Measurements from ENCODE around the gene ARHGAP1. TPM values are rescaled to one million over a fixed set of nuclear protein-coding genes. Genes with fewer than 3 reads are reported as not detected.

The ARHGAP1 gene
- total RNA-seq (2014; rRNA removed) = 31.0 and 33.0 TPM in 2 replicates
- polyA plus RNA-seq (2012) = 69.0 TPM

DNA sequence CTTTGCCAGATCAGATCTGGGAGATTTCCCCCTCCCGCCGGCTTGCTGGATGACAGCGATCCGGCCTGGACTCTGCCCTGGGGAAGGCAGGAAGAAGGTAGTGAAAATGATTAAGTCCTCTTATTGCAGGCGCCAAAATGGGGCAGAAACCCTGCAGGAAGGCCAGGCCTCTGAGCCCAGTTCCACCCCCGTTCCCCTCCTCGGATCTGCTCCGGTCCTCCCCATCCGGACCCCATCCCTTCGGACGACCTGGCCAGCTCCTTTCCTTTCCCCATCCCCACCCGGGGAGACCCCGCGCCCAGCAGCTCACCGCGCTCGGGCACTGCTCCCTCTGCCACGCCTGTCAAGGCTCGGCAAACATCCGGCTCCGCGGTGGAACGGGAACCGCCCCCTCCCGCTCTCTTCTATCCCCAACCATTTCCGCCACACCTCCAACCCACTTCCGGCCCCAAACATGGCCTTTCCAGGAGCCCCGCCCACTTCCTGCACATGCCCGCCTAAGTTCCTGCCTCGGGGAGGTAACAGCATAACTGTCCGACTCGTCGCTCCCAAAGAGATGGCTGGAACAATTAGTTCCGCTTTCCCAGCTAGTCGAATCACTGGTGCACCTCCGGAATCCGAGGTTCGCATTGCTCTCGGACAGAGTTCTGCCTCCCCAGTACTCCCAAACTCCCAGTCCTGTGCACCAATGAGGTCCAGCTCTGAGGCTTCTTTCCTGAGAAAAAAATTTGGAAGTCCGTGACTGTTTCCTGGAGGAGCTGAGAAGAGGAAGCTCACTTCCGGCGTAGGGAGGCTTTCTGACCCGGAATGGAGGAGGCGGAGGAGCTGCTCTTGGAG lies at the start of gene ARHGAP1, which contains the start of gene ZNF408:
TSS of gene ARHGAP1 (minus strand) at position 379 of the 837 bp plus-strand sequence. CDS start 4,512 bp downstream, outside the sequence.
TSS of gene ZNF408 (plus strand) at position 791 of the 837 bp plus-strand sequence. CDS start at position 808, 17 bp downstream.
- peak; percentile 97 for DNase-seq (ENCODE audit: low read depth)

DNA sequence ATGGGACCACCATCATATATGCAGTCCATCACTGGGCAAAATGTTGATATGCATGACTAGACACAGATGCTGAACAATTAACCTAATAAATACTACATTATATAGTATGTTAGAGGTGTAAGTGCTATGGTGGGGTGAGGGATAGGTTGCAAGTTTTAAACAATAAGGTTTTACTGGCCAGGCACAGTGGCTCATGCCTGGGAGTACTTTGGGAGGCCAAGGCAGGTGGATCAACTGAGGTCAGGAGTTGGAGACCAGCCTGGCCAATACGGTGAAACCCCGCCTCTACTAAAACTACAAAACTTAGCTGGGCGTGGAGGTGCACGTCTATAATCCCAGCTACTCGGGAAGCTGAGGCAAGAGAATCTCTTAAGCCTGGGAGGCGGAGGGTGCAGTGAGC lies 46.7 kb upstream of the ARHGAP1 start:
- no peak for DNase-seq (ENCODE audit: low read depth)

DNA sequence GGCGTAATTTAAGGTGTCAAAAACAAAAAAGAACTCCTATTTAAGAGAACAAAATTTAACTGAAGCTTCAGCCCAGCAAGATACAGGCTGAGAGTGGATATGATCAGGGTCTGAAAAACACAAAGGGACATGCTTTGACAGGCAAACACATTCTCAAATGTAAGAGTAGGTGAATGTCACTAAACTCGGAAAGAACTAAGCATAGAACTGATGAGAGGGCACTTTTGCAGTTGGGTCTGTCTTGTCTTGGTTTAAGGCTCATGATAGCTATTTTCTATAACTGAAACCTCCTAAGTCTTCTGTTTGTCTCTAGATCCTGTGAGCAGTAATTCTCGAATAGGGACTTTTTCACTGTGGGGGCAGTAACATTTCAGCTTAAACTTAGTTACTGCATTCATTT lies 45.6 kb upstream of the ARHGAP1 start:
- DNase-seq (ENCODE audit: low read depth) = no peak

DNA sequence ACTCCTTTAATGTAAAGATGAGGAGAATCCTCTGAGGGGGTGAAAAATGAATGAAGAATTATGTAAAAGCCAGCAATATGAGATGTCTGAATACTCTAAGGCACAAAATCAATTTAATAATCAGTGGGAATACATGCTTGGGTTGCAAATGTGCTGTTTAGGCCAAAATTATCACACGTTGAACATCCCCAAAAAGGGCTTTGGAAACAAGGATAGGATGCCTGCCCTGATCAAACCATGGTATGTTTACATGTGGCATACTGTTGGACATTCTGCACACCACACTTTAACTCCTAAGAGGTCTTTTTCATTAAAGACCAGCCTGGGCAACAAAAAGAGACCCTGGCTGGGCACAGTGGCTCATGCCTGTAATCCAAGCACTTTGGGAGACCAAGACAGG lies 44.9 kb upstream of the ARHGAP1 start:
- no peak for DNase-seq (ENCODE audit: low read depth)

DNA sequence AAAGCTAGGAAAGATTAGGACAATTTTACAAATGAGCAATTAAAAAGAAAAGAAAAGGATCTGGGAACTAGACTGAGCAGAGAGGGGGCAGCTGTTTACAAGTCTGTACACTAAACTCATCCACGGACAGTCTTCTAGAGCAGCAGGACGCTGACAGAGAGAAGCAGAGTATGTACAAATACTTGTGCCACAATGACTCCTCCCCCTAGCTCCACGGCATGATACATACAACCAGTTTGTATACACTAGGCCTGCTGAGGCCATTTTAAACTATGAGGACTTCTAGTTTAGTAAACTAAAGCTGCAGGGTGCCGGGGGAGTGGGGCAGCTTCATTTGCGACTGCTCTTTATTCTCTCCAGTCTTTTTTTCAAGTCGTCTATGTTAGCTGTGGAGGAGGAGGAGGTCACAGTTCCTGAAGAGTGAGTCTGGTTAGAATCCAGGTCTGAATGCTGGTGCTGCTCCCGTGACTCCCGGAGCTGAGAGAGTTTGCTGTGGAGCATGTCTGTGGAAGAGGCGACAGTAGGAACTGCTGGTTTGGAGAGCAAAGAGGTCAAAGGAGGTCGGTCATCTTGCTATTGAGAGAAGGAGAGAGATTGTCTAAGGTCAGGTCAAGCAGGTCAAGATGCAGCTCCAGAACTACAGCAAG lies 43.4 kb upstream of the ARHGAP1 start:
- DNase-seq (ENCODE audit: low read depth) = no peak

DNA sequence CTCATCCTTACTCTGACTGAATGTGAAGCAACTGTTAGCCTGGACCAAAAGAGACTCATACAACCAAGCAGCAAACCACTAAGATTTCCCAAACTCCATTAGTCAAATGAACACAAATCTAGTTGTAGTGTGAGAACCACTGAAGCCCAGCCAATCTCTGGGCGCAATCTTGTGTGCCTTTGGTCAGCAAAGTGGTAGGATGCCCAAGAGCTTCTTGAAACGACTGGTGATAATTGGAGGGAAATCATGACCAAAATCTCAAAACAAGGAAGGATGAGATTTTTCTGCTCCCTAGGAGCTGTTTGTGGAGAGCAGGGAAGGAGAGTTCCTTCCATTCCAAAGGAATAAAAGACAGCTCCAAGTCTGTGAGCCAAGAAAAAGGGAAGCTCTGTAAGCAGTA lies 42.6 kb upstream of the ARHGAP1 start:
- no peak for DNase-seq (ENCODE audit: low read depth)

DNA sequence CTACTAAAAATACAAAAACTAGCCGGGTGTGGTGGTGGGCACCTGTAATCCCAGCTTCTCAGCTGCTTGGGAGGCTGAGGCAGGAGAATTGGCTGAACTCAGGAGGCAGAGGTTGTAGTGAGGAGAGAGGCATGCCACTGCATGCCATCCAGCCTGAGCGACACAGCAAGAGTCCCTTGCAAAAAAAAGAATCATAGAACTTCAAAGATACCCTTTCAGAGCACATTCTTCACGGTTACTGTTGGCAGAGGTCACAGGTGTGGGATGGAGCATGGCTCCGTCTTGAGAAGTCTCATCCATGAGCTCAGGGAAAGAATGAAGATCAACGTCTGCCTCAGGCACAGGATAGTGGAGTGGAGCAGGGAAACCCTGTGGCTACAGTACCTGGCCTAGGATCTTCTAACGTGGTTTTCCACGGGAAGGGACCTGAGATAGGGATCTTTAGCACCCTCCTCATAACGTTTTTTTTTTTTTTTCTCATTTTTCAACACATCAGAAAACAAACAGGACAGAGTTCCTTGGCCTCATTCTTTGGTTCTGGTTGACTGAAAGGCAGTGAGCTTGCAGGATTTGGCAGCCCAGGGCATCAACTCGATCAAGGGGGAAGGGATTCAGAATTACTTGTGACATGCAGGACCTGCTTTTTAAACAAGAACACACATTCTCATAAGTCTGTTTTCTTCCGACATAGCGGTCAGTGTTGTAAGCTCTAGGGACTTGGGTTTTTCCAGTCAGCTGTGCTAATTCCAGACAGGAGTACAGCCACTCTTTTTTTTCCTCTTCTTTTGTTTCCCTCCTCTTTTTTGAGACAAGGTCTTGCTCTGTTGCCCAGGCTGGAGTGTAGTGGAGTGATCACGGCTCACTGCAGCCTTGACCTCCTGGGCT lies 41.4 kb upstream of the ARHGAP1 start:
- no peak for DNase-seq (ENCODE audit: low read depth)

DNA sequence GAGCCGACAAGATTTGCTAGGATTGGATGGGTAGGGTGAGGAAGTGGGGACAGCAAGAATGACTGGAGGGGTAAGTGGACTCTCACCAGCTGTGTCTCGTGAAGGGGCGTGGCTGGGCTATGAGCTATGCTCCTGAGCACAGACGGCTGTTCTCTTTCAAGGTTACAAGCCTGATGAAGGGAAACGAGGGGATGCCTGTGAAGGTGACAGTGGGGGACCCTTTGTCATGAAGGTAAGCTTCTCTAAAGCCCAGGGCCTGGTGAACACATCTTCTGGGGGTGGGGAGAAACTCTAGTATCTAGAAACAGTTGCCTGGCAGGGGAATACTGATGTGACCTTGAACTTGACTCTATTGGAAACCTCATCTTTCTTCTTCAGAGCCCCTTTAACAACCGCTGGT lies 38.5 kb upstream of the ARHGAP1 start:
- DNase-seq (ENCODE audit: low read depth) = no peak

DNA sequence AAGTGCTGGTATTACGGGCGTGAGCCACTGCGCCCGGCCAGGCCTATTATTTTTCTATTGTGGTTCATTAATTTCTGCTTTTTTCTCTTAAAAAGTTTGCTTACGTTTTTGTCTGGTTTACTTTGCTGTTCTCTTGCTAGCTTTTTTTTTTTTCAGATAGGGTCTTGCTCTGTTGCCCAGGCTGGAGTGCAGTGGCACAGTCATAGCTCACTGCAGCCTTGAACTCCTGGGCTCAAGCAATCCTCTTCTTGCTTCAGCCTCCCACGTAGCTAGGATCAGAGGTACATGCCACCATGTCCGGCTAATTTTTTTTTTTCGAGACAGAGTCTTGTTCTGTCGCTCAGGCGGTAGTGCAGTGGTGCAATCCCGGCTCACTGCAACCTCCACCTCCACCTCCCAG lies 37.3 kb upstream of the ARHGAP1 start:
- DNase-seq (ENCODE audit: low read depth) = no peak

DNA sequence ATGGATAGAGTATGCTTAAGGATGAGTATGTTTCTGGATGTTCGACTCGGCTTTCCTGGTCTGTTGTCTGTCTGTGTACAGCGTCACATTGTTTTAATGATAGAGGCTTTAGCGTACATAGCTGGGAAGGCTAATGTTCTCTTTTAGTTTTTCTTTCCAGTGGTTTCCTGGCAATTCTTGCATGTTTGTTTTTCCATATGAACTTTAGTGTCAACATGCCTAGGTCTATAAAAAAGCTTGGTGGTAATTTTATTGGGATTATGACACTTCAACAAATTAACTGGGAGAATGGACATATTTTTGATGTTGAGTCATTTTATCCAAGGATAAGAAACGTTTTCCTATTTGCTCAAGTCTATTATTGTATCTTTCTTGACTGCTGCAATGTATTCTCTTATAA lies 36.2 kb upstream of the ARHGAP1 start:
- DNase-seq (ENCODE audit: low read depth) = peak; percentile 14

DNA sequence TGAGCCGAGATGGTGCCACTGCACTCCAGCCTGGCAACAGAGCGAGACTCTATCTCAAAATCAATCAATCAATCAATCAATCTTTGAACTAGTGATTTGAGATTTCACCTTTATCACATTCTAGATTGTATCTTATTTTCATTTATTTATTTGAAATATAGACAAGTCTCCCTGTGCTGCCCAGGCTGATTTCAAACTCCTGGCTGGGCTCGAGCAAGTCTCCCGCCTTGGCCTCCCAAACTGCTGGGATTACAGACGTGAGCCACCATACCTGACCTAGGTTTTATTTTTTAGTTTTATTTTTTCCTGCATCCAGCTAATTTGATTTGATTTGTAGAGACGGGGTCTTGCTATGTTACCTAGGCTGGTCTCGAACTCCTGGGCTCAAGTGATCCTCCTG lies 35.7 kb upstream of the ARHGAP1 start:
- DNase-seq (ENCODE audit: low read depth) = no peak

DNA sequence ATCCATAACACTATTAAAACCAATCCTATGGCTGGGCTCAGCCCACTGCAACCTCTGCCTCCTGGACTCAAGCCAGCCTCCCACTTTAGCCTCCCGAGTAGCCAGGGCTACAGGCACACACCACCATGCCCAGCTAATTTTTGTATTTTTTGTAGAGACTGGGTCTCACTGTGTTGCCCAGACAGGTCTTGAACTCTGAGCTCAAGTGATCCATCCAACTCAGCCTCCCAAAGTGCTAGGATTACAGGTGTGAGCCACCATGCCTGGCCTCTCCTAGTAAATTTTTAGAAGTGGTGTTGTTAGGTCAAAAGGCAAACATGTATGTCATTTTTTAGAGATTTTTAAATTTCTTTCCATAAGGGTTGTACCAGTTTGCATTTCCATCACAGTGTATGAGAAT lies 32.8 kb upstream of the ARHGAP1 start:
- DNase-seq (ENCODE audit: low read depth) = no peak

DNA sequence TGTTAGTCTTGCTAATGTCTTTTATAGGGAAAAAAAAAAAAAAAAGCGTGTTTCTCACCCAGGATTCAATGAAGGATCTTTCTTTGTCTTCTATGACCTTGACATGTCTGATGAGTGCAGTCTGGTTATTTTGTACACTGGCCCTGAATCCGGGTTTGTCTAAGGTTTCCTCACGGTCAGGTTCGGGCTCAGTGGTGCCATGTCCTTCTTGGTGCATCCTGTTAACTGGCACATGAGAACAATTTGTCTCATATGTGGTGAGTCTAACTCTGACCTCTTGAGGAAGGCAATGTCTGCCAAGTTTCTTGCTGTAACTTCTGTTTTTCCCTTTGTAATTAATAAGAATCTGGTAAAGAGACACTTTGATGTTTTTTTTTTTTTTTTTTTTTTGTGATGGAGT lies 31.1 kb upstream of the ARHGAP1 start:
- no peak for DNase-seq (ENCODE audit: low read depth)

DNA sequence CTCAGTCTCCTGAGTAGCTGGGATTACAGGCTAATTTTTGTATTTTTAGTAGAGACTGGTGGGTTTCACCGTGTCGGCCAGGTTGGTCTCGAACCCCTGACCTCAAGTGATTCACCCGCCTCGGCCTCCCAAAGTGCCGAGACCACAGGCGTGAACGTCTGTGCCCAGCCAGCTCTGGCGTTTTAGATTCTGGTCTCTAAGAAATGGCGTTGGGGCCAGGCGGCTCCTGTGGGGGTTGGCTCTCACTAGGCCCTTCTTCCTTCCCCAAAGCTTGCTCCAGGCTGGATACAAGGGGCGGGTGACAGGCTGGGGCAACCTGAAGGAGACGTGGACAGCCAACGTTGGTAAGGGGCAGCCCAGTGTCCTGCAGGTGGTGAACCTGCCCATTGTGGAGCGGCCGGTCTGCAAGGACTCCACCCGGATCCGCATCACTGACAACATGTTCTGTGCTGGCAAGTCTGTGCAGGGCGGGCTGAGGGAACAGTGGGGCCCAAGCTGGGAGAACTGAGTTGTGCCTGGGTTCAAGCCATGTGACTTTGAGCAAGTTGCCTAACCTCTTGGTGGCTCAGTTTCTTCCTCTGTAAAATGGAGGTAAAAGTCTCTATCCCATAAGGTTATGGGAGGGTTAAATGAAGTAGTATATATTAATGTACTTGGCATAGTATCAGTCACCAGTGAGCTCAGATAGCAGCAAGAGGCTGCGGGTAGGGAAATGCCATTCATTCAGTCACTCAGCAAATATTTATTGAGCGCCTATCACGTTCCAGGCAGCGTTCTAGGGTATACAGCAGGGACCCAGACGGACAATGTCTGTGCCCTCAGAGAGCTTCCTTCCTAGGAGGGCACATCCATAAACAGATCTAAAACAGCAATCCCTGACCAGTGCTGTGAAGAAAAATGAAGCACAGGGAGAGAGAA lies 28.9 kb upstream of the ARHGAP1 start:
- no peak for DNase-seq (ENCODE audit: low read depth)

DNA sequence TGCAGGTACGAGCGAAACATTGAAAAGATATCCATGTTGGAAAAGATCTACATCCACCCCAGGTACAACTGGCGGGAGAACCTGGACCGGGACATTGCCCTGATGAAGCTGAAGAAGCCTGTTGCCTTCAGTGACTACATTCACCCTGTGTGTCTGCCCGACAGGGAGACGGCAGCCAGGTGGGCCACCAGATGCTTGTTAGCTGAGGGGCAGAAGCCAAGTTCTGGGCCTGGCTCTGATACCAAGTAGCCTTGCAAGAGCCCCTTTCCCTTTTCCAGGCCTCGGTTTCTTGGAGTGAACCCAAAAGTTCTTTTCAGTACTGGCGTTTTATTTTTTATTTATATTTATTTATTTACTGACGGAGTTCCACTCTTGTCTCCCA lies 28.2 kb upstream of the ARHGAP1 start:
- no peak for DNase-seq (ENCODE audit: low read depth)

DNA sequence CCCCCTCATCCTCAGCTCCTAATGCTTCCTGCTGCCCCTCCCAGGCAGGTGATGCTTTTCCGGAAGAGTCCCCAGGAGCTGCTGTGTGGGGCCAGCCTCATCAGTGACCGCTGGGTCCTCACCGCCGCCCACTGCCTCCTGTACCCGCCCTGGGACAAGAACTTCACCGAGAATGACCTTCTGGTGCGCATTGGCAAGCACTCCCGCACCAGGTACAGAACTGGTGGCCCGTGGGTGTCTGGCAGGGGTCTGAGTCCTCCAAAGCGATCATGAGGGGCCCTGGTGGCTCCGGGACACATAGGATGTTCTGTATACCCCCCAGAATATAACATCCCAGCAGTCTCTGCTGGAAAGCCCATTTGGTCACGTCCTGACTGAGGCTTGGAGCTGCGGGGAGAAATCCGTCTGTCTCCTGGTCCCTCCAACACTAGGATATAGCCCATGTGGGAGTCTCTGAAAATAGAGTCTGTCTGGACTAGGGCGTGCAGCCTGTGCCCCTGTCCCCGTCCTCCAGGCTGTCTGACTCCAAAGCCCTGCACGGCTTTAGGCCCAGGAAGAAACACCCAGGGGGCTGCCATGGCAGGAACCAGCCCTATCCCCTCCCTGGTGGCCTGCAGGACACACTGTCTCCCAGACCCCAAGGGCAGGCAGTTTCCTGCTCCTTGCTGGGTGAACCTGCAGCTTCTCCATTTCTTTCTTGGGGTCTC lies 27.7 kb upstream of the ARHGAP1 start:
- DNase-seq (ENCODE audit: low read depth) = no peak

DNA sequence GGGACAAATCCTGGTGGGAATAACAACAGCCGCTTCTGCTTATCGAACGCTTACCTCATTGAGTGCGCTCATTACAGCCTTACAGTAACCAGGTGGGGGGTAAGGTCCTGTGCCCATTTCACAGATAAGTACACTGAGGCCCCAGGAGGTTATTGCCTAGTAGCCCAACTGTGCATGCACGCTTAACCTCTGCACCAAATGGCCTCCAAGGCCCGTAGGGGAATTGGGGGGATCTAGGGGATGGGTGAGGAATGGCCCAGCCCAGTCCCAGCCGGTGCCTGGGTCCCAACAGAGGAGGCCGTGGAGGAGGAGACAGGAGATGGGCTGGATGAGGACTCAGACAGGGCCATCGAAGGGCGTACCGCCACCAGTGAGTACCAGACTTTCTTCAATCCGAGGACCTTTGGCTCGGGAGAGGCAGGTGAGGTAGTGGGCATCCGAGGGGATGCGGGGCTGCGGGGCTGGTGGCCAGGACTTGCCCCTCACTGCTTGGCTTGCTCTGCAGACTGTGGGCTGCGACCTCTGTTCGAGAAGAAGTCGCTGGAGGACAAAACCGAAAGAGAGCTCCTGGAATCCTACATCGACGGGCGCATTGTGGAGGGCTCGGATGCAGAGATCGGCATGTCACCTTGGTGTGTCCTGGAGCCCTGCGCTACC lies 25.9 kb upstream of the ARHGAP1 start:
- no peak for DNase-seq (ENCODE audit: low read depth)

DNA sequence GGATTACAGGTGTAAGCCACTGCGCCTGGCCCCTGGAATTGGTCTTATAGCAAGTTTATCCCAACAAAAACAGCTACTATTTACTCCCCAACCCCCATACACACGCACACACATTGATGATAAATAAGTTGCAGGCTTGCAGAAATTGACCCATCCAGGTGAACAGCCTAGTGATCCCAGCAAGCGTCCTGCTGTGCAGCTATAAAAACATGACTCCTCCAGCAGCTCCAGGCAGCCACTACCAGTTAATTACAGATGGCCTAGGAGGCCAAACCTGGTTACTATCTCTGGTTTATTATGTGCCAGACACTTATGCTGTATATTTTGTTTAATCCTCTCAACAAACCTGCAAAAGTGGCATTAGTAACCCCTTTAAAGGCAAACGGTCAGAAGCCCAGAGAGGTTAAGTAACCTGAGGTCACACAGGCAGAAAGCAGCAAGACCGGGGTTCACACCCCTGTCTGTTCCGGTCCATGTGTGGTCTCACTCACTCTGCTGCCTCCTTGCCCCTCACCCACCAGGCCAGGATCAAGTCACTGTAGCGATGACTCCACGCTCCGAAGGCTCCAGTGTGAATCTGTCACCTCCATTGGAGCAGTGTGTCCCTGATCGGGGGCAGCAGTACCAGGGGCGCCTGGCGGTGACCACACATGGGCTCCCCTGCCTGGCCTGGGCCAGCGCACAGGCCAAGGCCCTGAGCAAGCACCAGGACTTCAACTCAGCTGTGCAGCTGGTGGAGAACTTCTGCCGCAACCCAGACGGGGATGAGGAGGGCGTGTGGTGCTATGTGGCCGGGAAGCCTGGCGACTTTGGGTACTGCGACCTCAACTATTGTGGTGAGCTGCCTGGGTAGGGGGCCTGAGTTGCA lies 25.2 kb upstream of the ARHGAP1 start:
- DNase-seq (ENCODE audit: low read depth) = no peak

DNA sequence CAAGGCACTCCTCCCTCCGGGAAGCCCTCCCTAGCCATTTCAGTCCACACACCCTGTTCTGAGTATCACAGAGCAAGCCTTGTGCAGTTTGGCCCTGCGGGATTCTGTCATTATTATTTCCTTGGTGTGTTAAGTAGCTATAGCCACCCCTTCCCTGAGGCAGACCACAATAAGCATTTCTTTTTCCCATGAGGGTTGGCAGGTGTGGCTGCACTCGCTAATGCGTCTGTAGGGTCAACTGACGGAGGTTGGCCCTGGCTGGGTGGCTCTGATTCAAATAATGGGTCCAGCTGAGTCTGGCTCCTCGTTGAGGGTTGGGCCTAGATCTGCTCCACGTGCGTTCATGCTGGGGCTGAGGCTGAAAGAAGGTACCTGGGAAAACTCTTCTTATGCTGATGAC lies 23.7 kb upstream of the ARHGAP1 start:
- DNase-seq (ENCODE audit: low read depth) = no peak
